HEK293T (cell line): Measurements from ENCODE around the gene NARF.

Source experiments
- CTCF ChIA-PET: fragments of 350-600 bp; formaldehyde crosslinking; extraction: SDS; loops from one replicate; lab custom pipeline; 2021; ENCODE audit warnings: antibody characterized with exemption, inconsistent platforms; lab: Yijun Ruan, JAX
- POLR2A ChIA-PET: fragments of 350-600 bp; formaldehyde crosslinking; extraction: SDS; loops from one replicate; lab custom pipeline; 2020; ENCODE audit warnings: antibody characterized with exemption, inconsistent platforms; lab: Yijun Ruan, JAX
- DNase-seq: peaks from one replicate; pipeline ENCODE4 v3.0.0; 2012; ENCODE audit warnings: mixed read lengths; ENCODE audit errors: extremely low spot score
- ARNT ChIP-seq: fragments of 450-650 bp; IDR thresholded peaks from 2 replicates; pipeline ENCODE4 v1.6.1; 2017; ENCODE audit warnings: mild to moderate bottlenecking
- BHLHE40 ChIP-seq: fragments of 450-650 bp; IDR thresholded peaks from 2 replicates; pipeline ENCODE4 v1.6.1; 2016; ENCODE audit warnings: mild to moderate bottlenecking, moderate library complexity, borderline replicate concordance
- CTBP1 ChIP-seq: fragments of 450-650 bp; IDR thresholded peaks from 2 replicates; pipeline ENCODE4 v1.6.1; 2016; ENCODE audit warnings: borderline replicate concordance
- ELF4 ChIP-seq: fragments of 450-650 bp; IDR thresholded peaks from 2 replicates; pipeline ENCODE4 v1.6.1; 2017; ENCODE audit warnings: antibody characterized with exemption
- FOXA1 ChIP-seq: fragments of 450-650 bp; IDR thresholded peaks from 2 replicates; pipeline ENCODE4 v1.6.1; 2016; ENCODE audit warnings: mild to moderate bottlenecking
- FOXK2 ChIP-seq: fragments of 450-650 bp; IDR thresholded peaks from 2 replicates; pipeline ENCODE4 v1.6.1; 2016; ENCODE audit warnings: mild to moderate bottlenecking
- FOXM1 ChIP-seq: fragments of 450-650 bp; IDR thresholded peaks from 2 replicates; pipeline ENCODE4 v1.6.1; 2017; ENCODE audit warnings: mild to moderate bottlenecking, borderline replicate concordance
- HDGF ChIP-seq: fragments of 450-650 bp; IDR thresholded peaks from 2 replicates; pipeline ENCODE4 v1.6.1; 2017; ENCODE audit warnings: antibody characterized with exemption, borderline replicate concordance
- L3MBTL2 ChIP-seq: fragments of 450-650 bp; conservative IDR thresholded peaks from 2 replicates; pipeline ENCODE4 v1.6.1; 2016; ENCODE audit warnings: mild to moderate bottlenecking
- LEF1 ChIP-seq: fragments of 450-650 bp; IDR thresholded peaks from 2 replicates; pipeline ENCODE4 v1.6.1; 2017; ENCODE audit warnings: mild to moderate bottlenecking, borderline replicate concordance
- NFRKB ChIP-seq: fragments of 450-650 bp; IDR thresholded peaks from 2 replicates; pipeline ENCODE4 v1.6.1; 2016; ENCODE audit warnings: mild to moderate bottlenecking, moderate library complexity
- PKNOX1 ChIP-seq: fragments of 450-650 bp; IDR thresholded peaks from 2 replicates; pipeline ENCODE4 v1.6.1; 2016
- SP1 ChIP-seq: fragments of 450-650 bp; IDR thresholded peaks from 2 replicates; pipeline ENCODE4 v1.6.1; 2017
- SUZ12 ChIP-seq: fragments of 450-650 bp; IDR thresholded peaks from 2 replicates; pipeline ENCODE4 v1.6.1; 2016; ENCODE audit warnings: mild to moderate bottlenecking
- TARDBP ChIP-seq: fragments of 450-650 bp; IDR thresholded peaks from 2 replicates; pipeline ENCODE4 v1.6.1; 2016
- ZNF384 ChIP-seq: fragments of 450-650 bp; IDR thresholded peaks from 2 replicates; pipeline ENCODE4 v1.6.1; 2016

NARF gene

GRCh38 chr17:82517230-82517865 is 58.8 kb downstream of the NARF start:
- no peak for DNase-seq
- TF ChIP-seq SP1 (no peak), ZNF384 (peak; percentile 57; the same call in 1 of the 2 replicates), L3MBTL2 (no peak; the same call in 1 of the 2 replicates), HDGF (no peak), ELF4 (no peak)
- ChIA-PET CTCF (no interaction called here), POLR2A (no interaction called here)

- CTCF ChIA-PET, result interaction anchor here (0.6 to 3.2 kb wide), 3 partner anchors 29 to 656 kb away, joined by 3 to 12 read pairs (median 3); no protein-coding TSS in a partner anchor
- POLR2A ChIA-PET, result interaction anchor here (0.7 to 4.0 kb wide), 23 partner anchors 8 to 153 kb away, joined by 3 to 31 read pairs (median 5); no protein-coding TSS in a partner anchor
- TF ChIP-seq HDGF, result no peak
- TF ChIP-seq L3MBTL2, result peak; percentile 95
- peak; percentile 97 for TF ChIP-seq PKNOX1
- no peak for TF ChIP-seq ELF4
- TF ChIP-seq FOXM1, result peak; percentile 68
- TF ChIP-seq ZNF384, result peak; percentile 62; the same call in 1 of the 2 replicates
- TF ChIP-seq LEF1, result peak; percentile 96
- peak; percentile 59 for TF ChIP-seq ARNT
- DNase-seq, result peak; percentile 99
These were observed 60.6 kb downstream of the NARF start, which contains the start of gene FOXK2 for GRCh38 chr17:82518826-82519810. FOXK2 (plus strand) TSS chr17:82519732; CDS start chr17:82519889, 157 bp downstream.

- ChIA-PET POLR2A (interaction anchor here (1.0 to 4.0 kb wide), 15 partner anchors 8 to 63 kb away, joined by 3 to 31 read pairs (median 5); no protein-coding TSS in a partner anchor), CTCF (interaction anchor here (0.7 to 3.2 kb wide), 3 partner anchors 16 to 34 kb away, joined by 3 to 12 read pairs (median 6); no protein-coding TSS in a partner anchor)
- no peak for DNase-seq
These were observed 61.7 kb downstream of the NARF start for GRCh38 chr17:82519971-82520903.

GRCh38 chr17:82524540-82524939 is 66.0 kb downstream of the NARF start:
- CTCF ChIA-PET, result no interaction called here
- no peak for DNase-seq
- POLR2A ChIA-PET, result no interaction called here

More at GRCh38 chr17:82519971-82520903, 61.7 kb downstream of the NARF start:
- TF ChIP-seq SUZ12 (no peak), TARDBP (no peak), LEF1 (no peak), CTBP1 (0 out of 2 replicates have a peak, but pooled peaks have one; percentile 18), HDGF (no peak), ARNT (no peak), NFRKB (no peak), FOXK2 (no peak), ZNF384 (no peak)

DNA sequence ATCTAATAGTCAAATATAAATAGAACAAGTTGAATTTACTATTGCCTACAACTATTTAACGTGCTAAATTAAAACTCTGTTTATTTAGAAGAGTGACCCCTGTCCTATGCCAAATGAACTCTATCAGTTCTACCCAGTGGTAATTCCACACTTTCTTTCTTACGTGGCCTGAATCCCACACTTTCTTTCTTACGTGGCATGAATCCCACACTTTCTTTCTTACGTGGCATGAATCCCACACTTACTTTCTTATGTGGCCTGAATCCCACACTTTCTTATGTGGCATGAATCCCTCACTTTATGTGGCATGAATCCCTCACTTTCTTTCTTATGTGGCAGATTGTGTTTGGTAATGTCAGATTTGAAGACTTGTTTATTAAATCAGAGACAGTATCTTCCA is 67.2 kb downstream of the NARF start:
- ChIA-PET CTCF (interaction anchor here (0.7 kb wide), 1 partner anchor 16 kb away, joined by 3 read pairs; no protein-coding TSS in a partner anchor), POLR2A (interaction anchor here (1.3 kb wide), 1 partner anchor 23 kb away, joined by 3 read pairs; no protein-coding TSS in a partner anchor)
- TF ChIP-seq SP1, result no peak
- no peak for TF ChIP-seq ELF4
- no peak for TF ChIP-seq NFRKB
- no peak for TF ChIP-seq LEF1
- no peak for DNase-seq

More at GRCh38 chr17:82524540-82524939, 66.0 kb downstream of the NARF start:
- TF ChIP-seq HDGF (no peak), LEF1 (no peak), ZNF384 (no peak), NFRKB (no peak), ELF4 (no peak), ARNT (no peak), BHLHE40 (no peak)

DNA sequence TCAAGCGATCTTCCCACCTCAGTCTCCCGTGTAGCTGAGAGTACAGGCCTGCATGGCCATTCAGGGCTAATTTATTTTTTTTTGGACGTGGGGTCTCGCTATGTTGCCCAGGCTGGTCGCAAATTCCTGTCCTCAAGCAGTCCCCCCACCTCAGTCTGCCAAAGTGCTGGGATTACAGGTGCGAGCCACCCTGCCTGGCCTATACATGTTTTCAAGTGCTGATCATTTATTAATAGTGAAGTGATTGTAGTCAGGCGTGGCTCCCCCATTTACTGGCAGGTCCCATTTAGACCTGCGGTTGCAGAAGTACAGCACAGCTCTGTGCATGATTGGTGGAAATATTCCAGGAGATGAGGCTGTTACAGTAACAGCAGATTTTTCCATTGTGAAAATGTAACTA is 69.4 kb downstream of the NARF start:
- TF ChIP-seq CTBP1 (no peak), FOXM1 (no peak), FOXA1 (no peak), BHLHE40 (no peak), FOXK2 (no peak), ARNT (no peak), LEF1 (no peak), TARDBP (no peak), PKNOX1 (no peak), NFRKB (no peak), HDGF (no peak), ZNF384 (no peak)
- no peak for DNase-seq
- ChIA-PET POLR2A (interaction anchor here (3.6 kb wide), 1 partner anchor 8 kb away, joined by 19 read pairs; the partner anchor contains the start of gene FOXK2), CTCF (interaction anchor here (1.3 to 2.6 kb wide), 2 partner anchors 9 to 26 kb away, joined by 4 to 15 read pairs; no protein-coding TSS in a partner anchor)
